Measurements from ENCODE around the gene MYL5.
A peak's percentile ranks its signal among the peaks of the same experiment; 100 is the strongest.
"Not testable (repeated sequence)": the region's sequence is repeated elsewhere in the genome, so short reads cannot be mapped to it uniquely, and the experiment has no call there.

Gene MYL5

GRCh38 chr4:687048-687970, 13.0 kb downstream of the MYL5 start:
- DNase-seq: no peak

GRCh38 chr4:687971-688853, 13.9 kb downstream of the MYL5 start:
- no peak for DNase-seq

GRCh38 chr4:688854-689681, 14.7 kb downstream of the MYL5 start, which contains the start of gene SLC49A3:
Gene SLC49A3, minus strand, starts transcription at chr4:689151. Its CDS starts 24 bp downstream, at chr4:689127.
- DNase-seq: no peak

- DNase-seq: no peak
These were observed 15.4 kb downstream of the MYL5 start for GRCh38 chr4:689723-690122.

- DNase-seq: no peak
These were observed 18.6 kb downstream of the MYL5 start for GRCh38 chr4:692771-693554.

- not testable (repeated sequence) for DNase-seq
These were observed 20.1 kb downstream of the MYL5 start for GRCh38 chr4:694341-694940.

GRCh38 chr4:699816-700580, 25.7 kb downstream of the MYL5 start:
- DNase-seq: no peak

GRCh38 chr4:700587-701264, 26.4 kb downstream of the MYL5 start:
- no peak for DNase-seq

GRCh38 chr4:702618-703048, 28.3 kb downstream of the MYL5 start:
- DNase-seq: no peak

- DNase-seq: no peak
These were observed 29.2 kb downstream of the MYL5 start for GRCh38 chr4:703336-704197.

GRCh38 chr4:704198-704891, 30.0 kb downstream of the MYL5 start:
- DNase-seq: no peak

- DNase-seq: no peak
These were observed 30.6 kb downstream of the MYL5 start for GRCh38 chr4:704971-705277.

GRCh38 chr4:705278-706082, 31.1 kb downstream of the MYL5 start, which contains the start of gene PCGF3:
Gene PCGF3, plus strand, starts transcription at chr4:705832. Its CDS starts 27,849 bp downstream, at chr4:733681.
- peak; percentile 94 for DNase-seq

- DNase-seq: not testable (repeated sequence)
These were observed 31.8 kb downstream of the MYL5 start for GRCh38 chr4:706083-706633.

GRCh38 chr4:706834-707598, 32.7 kb downstream of the MYL5 start:
- no peak for DNase-seq

GRCh38 chr4:707929-708630, 33.7 kb downstream of the MYL5 start:
- no peak for DNase-seq

All from COR-L47 (cell line).